Keratinocyte (primary cell): Measurements from ENCODE around the gene SBNO1. TPM values are rescaled to one million over a fixed set of nuclear protein-coding genes. Genes with fewer than 3 reads are reported as not detected.
"Not testable (repeated sequence)": the region's sequence is repeated elsewhere in the genome, so short reads cannot be mapped to it uniquely, and the experiment has no call there.

Experiments
- DNase-seq: peaks from one replicate; pipeline ENCODE4 v3.0.0-alpha.2; 2011; ENCODE audit warnings: low read depth, missing footprints, low spot score
- FAIRE-seq: peaks from 2 replicates; lab custom pipeline; 2011; peaks lifted over from hg19 to GRCh38; lab: Jason Lieb, UNC
- H2AFZ ChIP-seq: 2 replicates; pipeline ENCODE4 v1.6.0; 2012; ENCODE audit warnings: low read length, control low read depth, inconsistent platforms; ENCODE audit not compliant: control insufficient read depth
- H3K27ac ChIP-seq: 2 replicates; pipeline ENCODE4 v1.5.1; 2011; ENCODE audit warnings: low read length; ENCODE audit not compliant: control insufficient read depth, insufficient read depth
- H3K27me3 ChIP-seq: 3 replicates; pipeline ENCODE4 v1.6.0; 2011; ENCODE audit warnings: low read length; ENCODE audit not compliant: control insufficient read depth, insufficient read depth; ENCODE audit errors: extremely low read depth
- H3K36me3 ChIP-seq, 2 experiments: 2 replicates in 1 of 2; 3 replicates in 1 of 2; pipeline ENCODE4 v1.5.1; 2011; ENCODE audit warnings: low read length in 2 of 2, mild to moderate bottlenecking in 1 of 2; ENCODE audit not compliant: control insufficient read depth in 2 of 2, insufficient read depth in 2 of 2; ENCODE audit errors: extremely low read depth in 1 of 2
- H3K4me1 ChIP-seq: 3 replicates; pipeline ENCODE4 v1.5.1; 2011; ENCODE audit warnings: low read length; ENCODE audit not compliant: control insufficient read depth, insufficient read depth; ENCODE audit errors: extremely low read depth
- H3K4me2 ChIP-seq: 3 replicates; pipeline ENCODE4 v1.6.0; 2011; ENCODE audit warnings: low read depth, low read length; ENCODE audit not compliant: control insufficient read depth, insufficient read depth; ENCODE audit errors: extremely low read depth
- H3K4me3 ChIP-seq, 3 experiments: fragments of 200-600 bp in 1 of 3; sonication (generic) in 1 of 3; 2 replicates in 2 of 3; 3 replicates in 1 of 3; pipeline ENCODE4 v1.5.1; 2011 to 2016; ENCODE audit warnings: low read length in 3 of 3, mild to moderate bottlenecking in 3 of 3, control low read depth in 2 of 3, inconsistent platforms in 1 of 3, low read depth in 1 of 3, mixed read lengths in 1 of 3, mixed run types in 1 of 3, moderate library complexity in 1 of 3; ENCODE audit not compliant: control insufficient read depth in 2 of 3, insufficient read depth in 2 of 3; ENCODE audit errors: extremely low read depth in 1 of 3
- H3K79me2 ChIP-seq: 2 replicates; pipeline ENCODE4 v1.6.0; 2012; ENCODE audit warnings: low read length; ENCODE audit not compliant: control insufficient read depth, insufficient read depth
- H3K9ac ChIP-seq: 3 replicates; pipeline ENCODE4 v1.6.0; 2011; ENCODE audit warnings: low read length; ENCODE audit not compliant: control insufficient read depth, insufficient read depth; ENCODE audit errors: extremely low read depth
- H3K9me1 ChIP-seq: 3 replicates; pipeline ENCODE4 v1.6.0; 2011; ENCODE audit warnings: low read length; ENCODE audit not compliant: control insufficient read depth, insufficient read depth; ENCODE audit errors: extremely low read depth
- H3K9me3 ChIP-seq: 2 replicates; pipeline ENCODE4 v1.5.1; 2012; ENCODE audit warnings: low read depth, low read length; ENCODE audit not compliant: control insufficient read depth
- H4K20me1 ChIP-seq: 3 replicates; pipeline ENCODE4 v1.6.0; 2011; ENCODE audit warnings: low read length; ENCODE audit not compliant: control insufficient read depth, insufficient read depth; ENCODE audit errors: extremely low read depth
- CTCF ChIP-seq, 3 experiments: IDR thresholded peaks in 1 of 3; conservative IDR thresholded peaks in 1 of 3; optimal IDR thresholded peaks in 1 of 3; 2 replicates in 2 of 3; 3 replicates in 1 of 3; pipeline versions ENCODE3 to v1.5.1; 2011; ENCODE audit warnings: low read length in 3 of 3, mild to moderate bottlenecking in 3 of 3, moderate library complexity in 2 of 3, control low read depth in 1 of 3, inconsistent platforms in 1 of 3; ENCODE audit not compliant: insufficient read depth in 2 of 3; ENCODE audit errors: extremely low read depth in 1 of 3
- EZH2 ChIP-seq: IDR thresholded peaks from one replicate; pipeline ENCODE4 v1.6.1; 2012; ENCODE audit warnings: inconsistent platforms, mild to moderate bottlenecking, low read length, moderate library complexity
- dilution Hi-C: fragments of 300-500 bp; cut with MboI; formaldehyde crosslinking; loops from one replicate; pipeline ENCODE4 v1.7.0; 2020; ENCODE audit warnings: low sequenced_read_pairs; ENCODE audit not compliant: extremely low pct_ligation_motif_present
- polyA plus RNA-seq, 5 experiments: library from polyadenylated mRNA; depleted of rRNA in 3 of 5; stranded (reverse) in 3 of 5; stranded (forward) in 1 of 5; unstranded in 1 of 5; fragments of >200 nt; gene quantifications; 1 replicate in 1 of 5; 2 replicates in 3 of 5; 3 replicates in 1 of 5; pipeline versions ENCODE4 v1.2.1 to v1.2.3, GENCODE V29; 2011 to 2012; ENCODE audit warnings: missing spikeins in 2 of 5, low read depth in 1 of 5, low replicate concordance in 1 of 5

SBNO1 gene
- polyA plus RNA-seq, 1 donor (not counting 4 experiments of a cell fraction or from before 2014, with no cell fraction given): 18.4 TPM

GRCh38 chr12:123382684-123383083 lies 18.0 kb upstream of the SBNO1 start:
- Histone ChIP-seq H3K9me1 (no peaks in the 10 kb centered on the region), H3K4me1 (peaks cover 23% of the 10 kb centered on the region), H3K9ac (no peak overlapping the region), H3K36me3 (peaks cover 0 to under 1% of the 10 kb centered on the region in 2 experiments), H3K79me2 (peaks cover 21% of the 10 kb centered on the region), H4K20me1 (no peaks in the 10 kb centered on the region), H3K4me3 (no peak overlapping the region), H3K27ac (no peak overlapping the region), H3K4me2 (no peak overlapping the region), H3K27me3 (no peaks in the 10 kb centered on the region), H3K9me3 (no peaks in the 10 kb centered on the region), H2AFZ (no peak overlapping the region)
- DNase-seq: no peak
- TF ChIP-seq CTCF (optimal IDR thresholded peaks at IDR 0.05 in 1 of 3, IDR thresholded peaks at IDR 0.05 in 1 of 3, conservative IDR thresholded peaks at IDR 0.05 in 1 of 3; ENCODE audit: extremely low read depth in 1 of 3, insufficient read depth in 2 of 3, low read length in 3 of 3) (no peak), EZH2 (no peak)
- dilution Hi-C loops: no loop called here
- FAIRE-seq: no peak

DNA sequence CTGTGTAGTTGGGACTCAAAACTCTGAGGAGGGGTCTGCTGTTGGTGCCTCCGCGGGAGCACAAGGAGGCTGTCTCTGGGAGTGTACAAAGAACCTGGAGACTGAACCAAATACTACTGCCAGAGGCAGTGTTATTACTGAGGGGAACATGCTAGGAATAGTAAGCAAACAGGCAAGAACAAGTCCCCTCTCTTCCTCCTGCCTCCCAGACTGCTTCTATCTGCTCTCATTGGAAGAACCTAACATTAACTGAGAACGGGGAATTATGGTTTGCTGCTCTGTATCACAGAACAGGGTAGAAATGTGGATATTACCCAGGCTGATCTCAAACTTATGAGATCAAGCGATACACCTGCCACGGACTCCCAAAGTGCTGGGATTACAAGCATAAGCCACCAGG lies 14.7 kb upstream of the SBNO1 start:
- no peaks in the 10 kb centered on the region for H3K27me3 ChIP-seq
- no peak for TF ChIP-seq CTCF (optimal IDR thresholded peaks at IDR 0.05 in 1 of 3, IDR thresholded peaks at IDR 0.05 in 1 of 3, conservative IDR thresholded peaks at IDR 0.05 in 1 of 3; ENCODE audit: extremely low read depth in 1 of 3, insufficient read depth in 2 of 3, low read length in 3 of 3)
- TF ChIP-seq EZH2: no peak
- no peak overlapping the region for H3K9ac ChIP-seq
- FAIRE-seq (peak; percentile 61), DNase-seq (no peak)
- peaks cover 9% of the 10 kb centered on the region for H3K4me1 ChIP-seq
- peak overlapping the region; percentile 19 for H2AFZ ChIP-seq
- peak overlapping the region; percentile 49 for H3K4me2 ChIP-seq
- no peak overlapping the region for H3K4me3 ChIP-seq
- no peaks in the 10 kb centered on the region for H3K9me3 ChIP-seq
- H3K9me1 ChIP-seq: no peaks in the 10 kb centered on the region
- no peak overlapping the region for H3K27ac ChIP-seq
- dilution Hi-C loops: no loop called here
- H4K20me1 ChIP-seq: no peaks in the 10 kb centered on the region
- H3K36me3 ChIP-seq: no peaks in the 10 kb centered on the region
- peaks cover under 1% of the 10 kb centered on the region for H3K79me2 ChIP-seq

GRCh38 chr12:123372415-123372814 lies 7.8 kb upstream of the SBNO1 start:
- H3K9me3 ChIP-seq, dilution Hi-C loops, H3K9me1 ChIP-seq, H3K36me3 ChIP-seq, DNase-seq, H3K79me2 ChIP-seq, H3K9ac ChIP-seq, H2AFZ ChIP-seq, H4K20me1 ChIP-seq, H3K4me1 ChIP-seq, FAIRE-seq, H3K27ac ChIP-seq, H3K4me3 ChIP-seq, H3K27me3 ChIP-seq, H3K4me2 ChIP-seq: not testable (repeated sequence)

- H3K79me2 ChIP-seq, H2AFZ ChIP-seq, H3K9me3 ChIP-seq, H3K4me1 ChIP-seq, dilution Hi-C loops, H3K36me3 ChIP-seq, H3K27me3 ChIP-seq, H3K9me1 ChIP-seq, DNase-seq, H4K20me1 ChIP-seq, FAIRE-seq, H3K27ac ChIP-seq, H3K4me3 ChIP-seq, H3K9ac ChIP-seq, H3K4me2 ChIP-seq: not testable (repeated sequence)
Observed at GRCh38 chr12:123371667-123372368, 7.2 kb upstream of the SBNO1 start.
